Stimulated activated CD8-positive, alpha-beta memory T cell treated with anti-CD3 and anti-CD28 coated beads, Interleukin-4, amount 100 ng/mL, for 24 hours (primary cell): ENCODE measurements around the gene CEP192.
"Not testable (repeated sequence)": the region's sequence is repeated elsewhere in the genome, so short reads cannot be mapped to it uniquely, and the experiment has no call there.

ENCODE experiments used
- DNase-seq: peaks from one replicate; pipeline ENCODE4 v3.0.0-alpha.2; 2020; ENCODE audit warnings: low read depth

CEP192 gene

GRCh38 chr18:12995424-12995823 is 4.3 kb downstream of the CEP192 start:
- no peak for DNase-seq

- no peak for DNase-seq
Observed at GRCh38 chr18:12995952-12996477, 4.9 kb downstream of the CEP192 start.

GRCh38 chr18:12996661-12997292 is 5.6 kb downstream of the CEP192 start:
- DNase-seq: no peak

GRCh38 chr18:12997330-12997729 is 6.2 kb downstream of the CEP192 start:
- not testable (repeated sequence) for DNase-seq

- DNase-seq: no peak
Observed at GRCh38 chr18:12998332-12999060, 7.3 kb downstream of the CEP192 start.

- DNase-seq: no peak
Observed at GRCh38 chr18:13003466-13003896, 12.3 kb downstream of the CEP192 start.

- DNase-seq: no peak
Observed at GRCh38 chr18:13004396-13004795, 13.2 kb downstream of the CEP192 start.

- no peak for DNase-seq
Observed at GRCh38 chr18:13005289-13005688, 14.1 kb downstream of the CEP192 start.

- DNase-seq: no peak
Observed at GRCh38 chr18:13006531-13007247, 15.5 kb downstream of the CEP192 start.

- no peak for DNase-seq
Observed at GRCh38 chr18:13007248-13007560, 16.0 kb downstream of the CEP192 start.

- no peak for DNase-seq
Observed at GRCh38 chr18:13011719-13012118, 20.6 kb downstream of the CEP192 start.

- no peak for DNase-seq
Observed at GRCh38 chr18:13014232-13014631, 23.1 kb downstream of the CEP192 start.

- no peak for DNase-seq
Observed at GRCh38 chr18:13014818-13015217, 23.7 kb downstream of the CEP192 start.

- no peak for DNase-seq
Observed at GRCh38 chr18:13017247-13017875, 26.2 kb downstream of the CEP192 start.

GRCh38 chr18:13018374-13018773 is 27.2 kb downstream of the CEP192 start:
- DNase-seq: no peak

GRCh38 chr18:13019301-13019700 is 28.1 kb downstream of the CEP192 start:
- no peak for DNase-seq

- no peak for DNase-seq
Observed at GRCh38 chr18:13022644-13023043, 31.5 kb downstream of the CEP192 start.

- DNase-seq: no peak
Observed at GRCh38 chr18:13025233-13025632, 34.1 kb downstream of the CEP192 start.

GRCh38 chr18:13026583-13027270 is 35.6 kb downstream of the CEP192 start:
- DNase-seq: no peak

- DNase-seq: no peak
Observed at GRCh38 chr18:13028869-13029268, 37.7 kb downstream of the CEP192 start.

GRCh38 chr18:13032173-13032572 is 41.0 kb downstream of the CEP192 start:
- DNase-seq: no peak
